ENCODE measurements around the gene ACYP1. TPM values are rescaled to one million over a fixed set of nuclear protein-coding genes. Genes with fewer than 3 reads are reported as not detected.

Gene ACYP1
- total and polyA plus RNA-seq, 2 experiments from 2014 or later: 41.3 to 61.5 TPM

GRCh38 chr14:75041613-75042012 lies 22.2 kb downstream of the ACYP1 start:
- Histone ChIP-seq H3K36me3 (peaks cover 8% of the 10 kb centered on the region), H3K27me3 (no peaks in the 10 kb centered on the region), H3K27ac (no peak overlapping the region), H3K4me3 (no peak overlapping the region), H3K9me3 (ENCODE audit: low read depth) (no peaks in the 10 kb centered on the region), H3K4me1 (ENCODE audit: low read depth) (no peaks in the 10 kb centered on the region)
- no peak for DNase-seq (ENCODE audit: low read depth in 1 of 2, low spot score in 1 of 2)
- TF ChIP-seq CTCF (IDR thresholded peaks at IDR 0.05; ENCODE audit: low read depth, low read length): no peak

GRCh38 chr14:75040959-75041358 lies 22.9 kb downstream of the ACYP1 start:
- Histone ChIP-seq H3K4me1 (ENCODE audit: low read depth) (no peaks in the 10 kb centered on the region), H3K27me3 (no peaks in the 10 kb centered on the region), H3K9me3 (ENCODE audit: low read depth) (no peaks in the 10 kb centered on the region), H3K27ac (no peak overlapping the region), H3K4me3 (no peak overlapping the region), H3K36me3 (peaks cover 8% of the 10 kb centered on the region)
- no peak for TF ChIP-seq CTCF (IDR thresholded peaks at IDR 0.05; ENCODE audit: low read depth, low read length)
- DNase-seq (ENCODE audit: low read depth in 1 of 2, low spot score in 1 of 2): no peak

- Histone ChIP-seq H3K4me3 (no peak overlapping the region), H3K9me3 (ENCODE audit: low read depth) (no peaks in the 10 kb centered on the region), H3K27me3 (no peaks in the 10 kb centered on the region), H3K36me3 (peaks cover 8% of the 10 kb centered on the region), H3K4me1 (ENCODE audit: low read depth) (no peaks in the 10 kb centered on the region), H3K27ac (no peak overlapping the region)
- TF ChIP-seq CTCF (IDR thresholded peaks at IDR 0.05; ENCODE audit: low read depth, low read length): no peak
- DNase-seq (ENCODE audit: low read depth in 1 of 2, low spot score in 1 of 2): no peak
Measured at GRCh38 chr14:75040507-75040906, 23.3 kb downstream of the ACYP1 start.

- no peak for DNase-seq (ENCODE audit: low read depth in 1 of 2, low spot score in 1 of 2)
- no peaks in the 10 kb centered on the region for H3K9me3 ChIP-seq (ENCODE audit: low read depth)
Measured at GRCh38 chr14:75032939-75033338, 30.9 kb downstream of the ACYP1 start.

GRCh38 chr14:75030147-75030546 lies 33.7 kb downstream of the ACYP1 start:
- H3K27me3 ChIP-seq: no peaks in the 10 kb centered on the region

More at GRCh38 chr14:75032939-75033338, 30.9 kb downstream of the ACYP1 start:
- Histone ChIP-seq H3K27ac (no peak overlapping the region), H3K27me3 (no peaks in the 10 kb centered on the region), H3K36me3 (peaks cover 37% of the 10 kb centered on the region), H3K4me3 (no peak overlapping the region), H3K4me1 (ENCODE audit: low read depth) (no peaks in the 10 kb centered on the region)
- no peak for TF ChIP-seq CTCF (IDR thresholded peaks at IDR 0.05; ENCODE audit: low read depth, low read length)

More at GRCh38 chr14:75030147-75030546, 33.7 kb downstream of the ACYP1 start:
- no peak for DNase-seq (ENCODE audit: low read depth in 1 of 2, low spot score in 1 of 2)
- Histone ChIP-seq H3K36me3 (peaks cover 37% of the 10 kb centered on the region), H3K9me3 (ENCODE audit: low read depth) (no peaks in the 10 kb centered on the region), H3K27ac (no peak overlapping the region), H3K4me3 (no peak overlapping the region), H3K4me1 (ENCODE audit: low read depth) (no peaks in the 10 kb centered on the region)
- TF ChIP-seq CTCF (IDR thresholded peaks at IDR 0.05; ENCODE audit: low read depth, low read length): no peak
